NOMO-1 (cell line): Measurements from ENCODE around the gene KLHL17.
A peak's percentile ranks its signal among the peaks of the same experiment; 100 is the strongest.
"Not testable (repeated sequence)": the region's sequence is repeated elsewhere in the genome, so short reads cannot be mapped to it uniquely, and the experiment has no call there.

Source experiments
- DNase-seq, 2 experiments: peaks; one replicate each; lab custom pipeline; 2025; ENCODE audit not compliant: unreplicated experiment in 2 of 2; lab: John Stamatoyannopoulos, UW

Gene KLHL17

GRCh38 chr1:997713-997992, 37.3 kb downstream of the KLHL17 start:
- no peak for DNase-seq

GRCh38 chr1:997993-998744, 37.8 kb downstream of the KLHL17 start:
- DNase-seq = no peak

GRCh38 chr1:998745-998994, 38.3 kb downstream of the KLHL17 start:
- no peak for DNase-seq

GRCh38 chr1:998995-999724, 38.8 kb downstream of the KLHL17 start:
- no peak for DNase-seq

GRCh38 chr1:999725-1000356, 39.5 kb downstream of the KLHL17 start, which contains the start of gene HES4:
TSS of gene HES4 (minus strand) at chr1:1000097. CDS start at chr1:999973, 124 bp downstream.
- DNase-seq = peak; percentile 62 to 77

- no peak for DNase-seq
These were observed 40.1 kb downstream of the KLHL17 start for GRCh38 chr1:1000357-1001056.

GRCh38 chr1:1001057-1001783, 40.8 kb downstream of the KLHL17 start:
- no peak for DNase-seq

GRCh38 chr1:1003618-1004419, 43.4 kb downstream of the KLHL17 start:
- DNase-seq = no peak

GRCh38 chr1:1004420-1004779, 44.0 kb downstream of the KLHL17 start:
- no peak for DNase-seq

GRCh38 chr1:1004780-1005697, 44.7 kb downstream of the KLHL17 start:
- DNase-seq = no peak

GRCh38 chr1:1005774-1006304, 45.5 kb downstream of the KLHL17 start:
- DNase-seq = no peak

- DNase-seq = no peak
These were observed 46.1 kb downstream of the KLHL17 start for GRCh38 chr1:1006305-1007159.

- DNase-seq = not testable (repeated sequence)
These were observed 49.7 kb downstream of the KLHL17 start for GRCh38 chr1:1010131-1010530.

GRCh38 chr1:1011396-1011949, 51.1 kb downstream of the KLHL17 start:
- no peak for DNase-seq

- DNase-seq = not testable (repeated sequence)
These were observed 52.3 kb downstream of the KLHL17 start for GRCh38 chr1:1012736-1013104.

- DNase-seq = peak; percentile 86 to 94
These were observed 52.9 kb downstream of the KLHL17 start, which contains the start of gene ISG15 for GRCh38 chr1:1013105-1013921. TSS of gene ISG15 (plus strand) at chr1:1013497. CDS start at chr1:1013574, 77 bp downstream.
